CD4-positive, alpha-beta T cell treated with Interleukin-21 for 1 hour (primary cell): ENCODE measurements around the gene ATM.
"Not testable (repeated sequence)": the region's sequence is repeated elsewhere in the genome, so short reads cannot be mapped to it uniquely, and the experiment has no call there.

Experiments
- DNase-seq: peaks from one replicate; pipeline ENCODE4 v3.0.0-alpha.2; 2020

ATM gene

DNA sequence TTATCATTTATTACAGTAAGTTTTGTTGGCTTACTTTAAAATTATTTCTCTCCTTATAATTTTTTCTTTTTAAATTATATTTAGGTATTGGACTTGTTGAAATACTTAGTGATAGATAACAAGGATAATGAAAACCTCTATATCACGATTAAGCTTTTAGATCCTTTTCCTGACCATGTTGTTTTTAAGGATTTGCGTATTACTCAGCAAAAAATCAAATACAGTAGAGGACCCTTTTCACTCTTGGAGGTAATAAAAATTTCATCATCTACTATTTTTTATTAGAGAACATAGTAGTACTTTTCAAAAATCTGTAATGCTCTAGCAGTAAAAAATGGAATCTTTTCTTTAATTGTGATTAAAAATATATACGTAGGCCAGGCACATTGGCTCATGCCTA lies 70.4 kb downstream of the ATM start:
- DNase-seq: no peak

DNA sequence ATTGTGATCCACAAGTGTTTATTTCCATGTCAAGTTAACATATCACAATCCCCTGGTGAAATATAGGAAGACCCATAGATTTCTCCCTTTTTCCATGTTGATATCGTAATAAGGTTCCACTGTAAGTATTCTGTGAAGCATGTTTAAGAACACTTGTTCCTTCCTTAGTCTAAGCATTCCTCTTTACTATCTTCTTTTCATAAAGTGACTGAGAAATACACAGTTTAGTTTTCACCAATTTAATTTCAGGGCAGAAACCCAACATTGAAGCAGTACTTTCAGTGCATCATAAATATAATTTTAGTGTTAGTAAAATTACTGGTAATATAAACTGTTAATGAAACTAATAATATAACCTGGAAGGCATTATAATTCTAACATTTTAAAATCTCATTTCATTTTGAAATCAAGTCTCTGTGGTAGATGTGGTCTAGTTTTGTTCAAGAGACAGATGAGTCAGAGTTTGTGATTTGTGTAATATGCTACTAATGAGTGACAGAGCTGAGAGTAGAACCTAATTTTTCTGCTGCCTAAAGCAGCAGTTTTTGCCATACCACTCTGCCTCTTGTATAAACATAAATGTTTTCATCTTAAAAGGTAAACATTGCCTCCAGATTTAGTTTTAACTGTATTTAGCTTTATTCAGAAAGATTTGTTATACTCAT lies 79.4 kb downstream of the ATM start:
- DNase-seq: no peak

DNA sequence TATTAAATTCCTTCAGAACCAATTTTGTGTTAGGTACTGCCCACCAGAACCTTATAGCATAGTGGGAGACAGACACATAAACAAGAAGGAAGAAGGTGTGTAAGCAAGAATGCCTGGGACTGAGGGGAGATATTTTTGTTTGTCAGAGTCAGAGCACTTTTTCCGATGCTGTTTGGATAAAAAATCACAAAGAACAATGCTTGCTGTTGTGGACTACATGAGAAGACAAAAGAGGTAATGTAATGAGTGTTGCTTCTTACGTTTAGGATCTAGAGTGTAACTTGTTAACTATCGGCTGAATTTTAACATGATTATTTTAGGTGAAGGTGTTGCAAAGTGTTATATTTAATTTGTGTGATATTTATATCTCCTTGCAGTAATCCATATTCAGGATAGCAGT lies 84.9 kb downstream of the ATM start:
- DNase-seq: no peak

DNA sequence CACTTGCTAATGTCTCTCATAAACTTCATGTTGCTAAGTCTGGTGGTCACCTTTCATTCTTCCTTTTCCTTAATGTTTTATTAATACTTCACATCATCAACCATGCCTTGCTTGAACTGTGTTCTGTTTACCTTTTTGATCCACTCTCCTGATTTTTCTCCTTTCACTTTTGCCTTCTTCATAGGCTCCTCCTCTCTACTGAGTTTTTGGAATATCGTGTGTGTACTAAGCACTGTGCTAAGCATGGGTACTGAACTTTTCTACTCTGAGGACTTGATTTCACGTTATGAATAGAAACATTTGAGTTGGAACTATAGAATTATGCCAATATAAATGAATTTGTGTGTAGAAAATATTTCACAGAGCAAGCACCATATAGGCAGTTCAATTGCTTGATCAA lies 90.6 kb downstream of the ATM start:
- DNase-seq: no peak

DNA sequence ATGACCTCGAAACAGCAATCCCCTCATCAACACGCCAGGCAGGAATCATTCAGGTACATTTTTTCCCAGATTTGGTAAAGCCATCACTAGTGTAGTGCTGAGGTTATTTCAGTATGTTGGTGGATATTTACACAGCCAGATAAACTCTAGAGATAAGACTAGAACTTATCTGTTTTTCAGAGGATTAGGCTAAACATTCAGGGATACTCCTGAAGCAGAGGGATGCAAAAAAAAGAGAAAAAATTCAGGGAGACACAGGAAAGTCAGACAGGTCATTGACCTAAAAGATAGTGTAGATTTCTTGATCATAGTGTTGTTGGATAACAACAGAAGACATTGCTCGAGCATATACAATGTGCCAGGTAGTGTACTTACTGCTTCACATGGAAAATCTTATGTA lies 93.2 kb downstream of the ATM start:
- DNase-seq: no peak

DNA sequence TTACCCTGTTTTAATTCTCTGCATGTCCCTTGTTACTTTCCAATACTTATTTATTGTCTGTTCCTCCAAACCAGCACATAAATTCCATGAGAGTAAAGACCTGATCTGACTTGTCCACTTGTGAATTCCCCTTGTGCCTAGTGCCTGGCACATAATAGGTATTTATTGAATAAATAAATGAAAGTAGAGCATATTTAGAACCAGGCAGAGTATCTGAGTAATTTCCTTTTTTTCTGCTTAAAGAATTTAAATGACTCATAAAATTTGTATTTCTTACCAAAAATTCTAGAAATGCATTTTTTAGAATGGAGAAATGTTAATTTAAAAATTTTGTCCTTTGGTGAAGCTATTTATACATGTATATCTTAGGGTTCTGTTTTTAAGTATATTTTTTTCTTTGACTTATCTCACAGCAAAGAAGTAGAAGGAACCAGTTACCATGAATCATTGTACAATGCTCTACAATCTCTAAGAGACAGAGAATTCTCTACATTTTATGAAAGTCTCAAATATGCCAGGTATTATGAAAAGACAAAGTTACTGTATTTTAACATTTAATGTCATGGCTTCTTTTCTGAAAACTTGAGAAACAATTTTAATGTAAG lies 96.8 kb downstream of the ATM start:
- DNase-seq: no peak

DNA sequence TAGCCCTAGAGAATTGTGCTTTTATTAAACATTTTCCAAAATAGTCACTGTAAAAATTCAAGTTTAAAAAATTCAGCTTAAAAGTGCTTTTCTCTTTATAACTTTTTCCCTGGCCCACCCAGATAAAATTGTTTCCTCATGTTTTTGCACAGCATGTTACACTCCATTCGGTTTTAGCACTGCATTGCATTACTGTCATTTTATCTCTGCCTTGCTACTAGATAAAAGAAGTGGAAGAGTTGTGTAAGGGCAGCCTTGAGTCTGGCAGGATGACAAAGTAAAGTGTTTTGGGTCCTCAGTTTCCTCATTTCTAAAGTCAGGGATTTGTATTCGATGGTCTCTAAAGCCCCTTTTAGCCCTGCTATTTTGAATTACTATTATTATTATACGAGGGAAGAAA lies 99.8 kb downstream of the ATM start:
- DNase-seq: no peak

DNA sequence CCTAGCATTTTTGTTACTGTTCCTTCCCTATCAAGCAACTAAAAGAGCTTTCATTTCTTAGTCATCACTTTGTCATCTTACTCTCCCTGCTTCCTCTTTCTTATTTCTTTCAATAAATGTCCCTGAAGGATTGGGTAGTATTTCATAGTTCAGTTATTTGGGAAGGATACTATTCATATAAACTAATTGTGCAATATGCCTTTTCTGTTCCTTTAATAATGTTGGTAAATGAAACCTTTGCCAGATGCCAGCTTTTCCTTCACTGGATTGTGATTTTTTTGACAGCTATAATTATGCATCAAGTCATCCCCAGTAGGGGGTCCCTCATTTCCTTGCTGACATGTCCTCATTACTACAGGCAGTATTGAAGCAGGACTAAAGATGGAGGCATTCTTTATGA lies 101.7 kb downstream of the ATM start:
- DNase-seq: no peak

DNA sequence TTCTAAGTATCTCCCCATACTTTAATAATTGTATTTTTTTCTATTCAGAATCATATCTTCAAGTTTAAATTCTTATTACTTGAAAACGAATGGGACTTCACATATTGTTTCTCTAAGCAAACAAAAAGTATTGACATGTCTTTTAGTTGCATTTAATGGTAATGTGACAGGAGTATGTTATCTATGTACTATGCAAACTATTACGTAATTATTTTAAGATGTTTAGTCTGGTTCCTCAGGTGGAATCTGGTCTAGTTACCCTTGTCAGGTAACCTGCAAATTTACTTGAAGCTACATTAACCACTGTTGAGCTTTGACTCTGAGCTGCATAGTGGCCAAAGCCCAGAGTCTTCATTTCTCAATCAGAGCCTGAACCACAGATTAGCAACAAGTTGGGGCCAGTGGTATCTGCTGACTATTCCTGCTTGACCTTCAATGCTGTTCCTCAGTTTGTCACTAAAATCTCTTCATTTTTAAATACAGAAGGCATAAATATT lies 110.6 kb downstream of the ATM start:
- no peak for DNase-seq

DNA sequence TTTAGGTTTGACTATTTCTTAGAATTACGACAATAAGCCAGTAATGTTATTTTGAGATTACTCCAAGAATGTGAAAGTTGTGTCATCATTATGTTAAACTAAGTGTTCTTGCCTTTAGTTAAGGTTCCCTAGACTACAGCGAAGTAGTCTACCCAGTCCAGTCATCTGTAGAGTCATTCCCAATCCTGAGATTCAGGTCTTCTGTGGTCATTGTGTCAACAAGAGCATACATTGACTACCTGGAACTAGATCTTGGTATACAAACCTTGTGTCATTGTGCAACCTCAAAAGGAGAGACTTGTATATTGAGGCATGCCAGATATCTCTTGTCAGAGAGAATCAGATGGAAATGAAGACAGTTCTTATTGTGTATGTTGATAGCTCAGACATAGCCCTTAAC lies 115.9 kb downstream of the ATM start:
- no peak for DNase-seq

DNA sequence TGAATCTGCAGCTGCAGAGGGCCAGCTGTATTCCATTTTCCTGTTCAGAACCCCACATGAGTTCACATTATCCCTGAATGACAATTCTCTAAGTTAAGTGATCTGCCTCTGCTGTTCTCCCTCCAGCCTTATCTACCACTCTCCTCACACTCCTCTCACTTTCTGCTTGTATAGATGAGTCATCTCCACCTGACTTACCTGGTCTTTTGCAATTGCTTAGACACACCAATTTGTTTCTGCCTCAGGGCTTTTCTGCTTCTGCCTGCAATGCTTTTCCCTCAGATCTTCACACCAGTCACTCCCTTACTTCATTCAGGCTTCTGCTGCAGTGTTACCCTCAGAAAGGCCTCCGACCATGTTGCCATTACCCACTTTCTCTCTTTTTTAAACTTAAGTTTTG lies 118.1 kb downstream of the ATM start:
- DNase-seq: no peak

DNA sequence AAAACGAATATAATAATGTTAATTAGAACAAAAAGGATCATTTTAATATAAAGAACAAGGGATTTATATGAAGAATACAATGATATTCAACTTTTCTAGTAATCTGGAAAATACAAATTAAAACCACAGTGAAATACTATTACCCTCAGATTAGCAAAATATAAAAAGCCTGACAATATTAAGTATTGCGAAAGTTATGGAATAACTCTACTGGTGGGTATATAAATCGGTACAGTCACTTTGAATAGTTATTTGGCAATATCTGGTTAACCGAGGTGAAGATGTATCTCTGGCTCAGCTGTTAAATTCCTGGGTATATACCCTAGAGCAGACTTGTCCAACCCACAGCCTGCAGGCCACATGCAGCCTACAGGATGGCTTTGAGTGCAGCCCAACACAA lies 118.8 kb downstream of the ATM start:
- no peak for DNase-seq

DNA sequence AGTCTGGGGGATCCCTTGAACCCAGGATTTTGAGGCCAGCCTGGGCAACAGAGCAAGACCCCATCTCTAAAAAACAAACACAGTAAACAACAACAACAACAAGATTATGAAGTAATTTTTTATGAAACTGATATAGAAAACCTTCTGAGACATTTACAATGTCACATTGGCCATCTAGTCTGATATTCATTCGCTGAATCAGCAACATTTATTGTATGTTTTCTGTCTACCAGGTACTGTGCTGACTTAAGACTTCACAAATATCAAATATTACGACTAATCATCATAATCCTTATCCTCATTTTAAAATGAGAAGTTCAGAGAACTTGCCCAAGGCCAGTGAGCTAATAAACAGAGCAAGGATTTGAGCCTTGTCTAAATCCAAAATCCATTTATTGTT lies 120.8 kb downstream of the ATM start:
- no peak for DNase-seq

DNA sequence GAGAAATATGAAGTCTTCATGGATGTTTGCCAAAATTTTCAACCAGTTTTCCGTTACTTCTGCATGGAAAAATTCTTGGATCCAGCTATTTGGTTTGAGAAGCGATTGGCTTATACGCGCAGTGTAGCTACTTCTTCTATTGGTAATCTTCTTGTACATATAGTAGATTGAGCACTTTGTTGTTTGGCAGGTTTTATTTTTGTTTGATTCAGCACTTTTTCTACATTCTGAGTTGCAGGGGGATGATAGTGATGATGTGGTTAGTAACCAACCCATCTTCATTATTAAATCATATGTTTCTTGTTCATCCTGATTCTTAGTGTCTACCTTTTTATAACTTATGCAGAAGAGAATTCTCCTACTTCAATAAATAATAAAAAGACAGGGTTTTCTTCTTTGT lies 122.9 kb downstream of the ATM start:
- no peak for DNase-seq

DNA sequence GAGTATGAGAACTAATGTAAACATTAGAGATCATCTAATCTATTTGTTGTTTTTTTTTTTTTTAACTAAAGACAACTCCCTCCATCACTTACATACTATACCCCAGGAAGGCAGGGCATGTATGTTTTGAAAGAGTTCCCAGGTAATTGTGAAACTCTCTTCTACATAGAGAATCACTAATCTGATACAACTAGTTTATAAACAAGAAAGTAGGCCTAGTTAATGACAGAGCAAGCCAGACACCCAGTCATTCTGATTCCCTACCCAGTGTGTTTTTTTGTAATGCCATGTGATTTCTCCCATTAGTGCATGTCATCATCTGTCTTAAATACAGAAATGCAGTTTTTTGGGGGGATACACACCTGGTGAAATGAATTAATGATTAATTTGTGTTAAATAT lies 123.6 kb downstream of the ATM start:
- no peak for DNase-seq

DNA sequence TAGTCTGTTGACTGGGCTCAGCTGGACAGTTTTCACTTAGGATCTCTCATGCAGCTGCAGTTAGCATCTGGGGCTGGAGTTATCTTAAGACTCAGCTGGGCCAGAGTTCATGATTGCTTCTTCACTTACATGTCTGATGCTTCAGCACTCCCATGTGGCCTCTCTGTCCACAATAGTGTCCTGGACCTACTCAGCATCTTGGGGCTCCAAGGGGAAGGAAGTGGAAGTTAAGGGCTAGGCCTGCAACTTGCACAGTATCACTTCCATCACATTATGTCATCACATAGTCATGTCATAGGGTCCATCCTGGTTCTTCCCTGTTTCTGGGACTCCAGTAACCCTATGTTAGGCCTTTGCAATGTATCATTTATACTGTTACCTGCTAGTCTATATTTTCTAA lies 128.6 kb downstream of the ATM start:
- DNase-seq: no peak

DNA sequence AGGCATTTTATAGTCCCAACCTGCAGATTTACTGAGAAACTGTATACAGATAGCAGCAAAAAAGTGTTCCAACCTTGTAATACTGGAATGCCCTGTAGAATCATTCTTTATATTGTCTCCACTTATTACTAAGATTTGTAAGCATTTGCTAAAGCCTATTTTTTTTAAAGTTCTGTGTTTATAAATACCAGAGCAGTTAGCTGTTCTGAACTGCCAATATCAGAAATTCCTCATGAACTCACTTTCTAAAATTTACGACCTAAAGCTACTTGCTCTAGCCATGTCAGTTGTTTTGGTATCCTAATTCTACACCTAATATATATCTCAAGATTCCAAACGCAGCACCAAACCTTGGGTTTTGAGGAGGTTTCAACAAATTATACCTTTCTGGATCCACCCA lies 141.3 kb downstream of the ATM start:
- no peak for DNase-seq

DNA sequence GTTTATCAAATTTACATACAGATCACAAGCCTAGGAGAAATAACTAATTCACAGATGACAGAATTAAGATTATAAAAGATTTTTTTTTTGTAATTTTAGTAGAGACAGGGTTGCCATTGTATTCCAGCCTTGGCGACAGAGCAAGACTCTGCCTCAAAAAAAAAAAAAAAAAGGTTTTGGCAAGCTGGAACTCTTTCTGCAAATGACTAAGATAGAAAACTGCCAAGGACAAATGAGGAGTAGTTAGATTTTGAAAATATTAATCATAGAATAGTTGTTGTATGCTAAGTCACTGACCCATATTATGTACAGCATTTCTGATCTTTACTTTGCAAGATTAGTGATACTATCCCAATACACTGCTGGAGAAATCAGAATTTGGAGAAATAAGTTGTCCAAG lies 145.3 kb downstream of the ATM start:
- DNase-seq: no peak

DNA sequence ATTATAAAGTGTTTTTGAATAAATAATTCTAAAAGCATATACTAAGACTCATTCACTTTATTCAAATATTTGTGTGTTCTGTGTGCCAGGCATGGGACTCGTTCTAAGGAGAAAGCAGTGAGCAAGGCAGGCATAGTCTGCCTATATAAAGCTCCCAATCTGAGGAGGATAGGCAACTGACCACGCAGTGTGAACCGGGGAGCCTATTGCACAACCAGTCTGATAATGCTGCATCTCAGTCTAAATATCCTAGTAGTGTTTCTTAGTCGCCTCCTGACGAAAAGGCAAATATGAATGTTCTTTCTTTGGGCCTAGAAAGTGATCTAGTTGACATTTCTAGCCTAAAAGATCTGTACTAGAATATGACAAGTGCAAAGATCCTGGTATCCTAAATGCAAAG lies 146.2 kb downstream of the ATM start:
- DNase-seq: no peak

DNA sequence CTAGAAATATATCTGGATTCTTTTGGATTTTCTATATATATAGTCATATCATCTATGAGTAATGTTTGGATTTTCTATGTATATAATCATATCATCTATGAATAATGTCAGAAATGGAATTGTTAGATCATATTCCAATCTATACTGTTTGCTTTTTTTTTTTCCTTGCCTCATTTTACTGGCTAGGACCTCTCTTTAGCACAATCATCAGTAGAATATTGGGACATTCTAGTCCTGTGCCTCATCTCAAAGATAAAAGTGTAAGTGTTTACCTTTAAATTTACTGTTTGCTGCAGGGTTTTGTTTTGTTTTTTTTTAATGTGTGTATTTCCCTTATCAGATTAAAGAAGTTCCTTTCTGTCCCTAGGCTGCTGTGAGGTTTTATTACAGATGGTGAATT lies 147.4 kb downstream of the ATM start:
- no peak for DNase-seq

DNA sequence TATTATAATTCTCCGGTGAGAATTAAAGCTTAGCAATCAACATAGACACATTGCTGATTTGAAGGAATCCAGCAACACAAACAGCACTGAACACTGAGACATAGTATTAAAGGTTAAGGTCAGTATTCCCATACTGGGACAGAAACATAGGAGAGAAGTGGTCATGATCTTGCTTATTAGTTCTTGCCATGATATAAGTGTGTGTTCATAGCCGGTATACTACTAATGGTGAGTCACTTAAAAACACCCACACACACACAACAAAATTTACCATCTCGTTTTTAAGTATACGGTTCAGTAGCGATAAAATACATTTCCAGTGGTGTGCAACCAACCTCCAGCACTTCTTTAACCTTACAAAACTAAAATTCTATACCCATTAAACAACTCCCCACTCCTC lies 148.1 kb downstream of the ATM start:
- no peak for DNase-seq

DNA sequence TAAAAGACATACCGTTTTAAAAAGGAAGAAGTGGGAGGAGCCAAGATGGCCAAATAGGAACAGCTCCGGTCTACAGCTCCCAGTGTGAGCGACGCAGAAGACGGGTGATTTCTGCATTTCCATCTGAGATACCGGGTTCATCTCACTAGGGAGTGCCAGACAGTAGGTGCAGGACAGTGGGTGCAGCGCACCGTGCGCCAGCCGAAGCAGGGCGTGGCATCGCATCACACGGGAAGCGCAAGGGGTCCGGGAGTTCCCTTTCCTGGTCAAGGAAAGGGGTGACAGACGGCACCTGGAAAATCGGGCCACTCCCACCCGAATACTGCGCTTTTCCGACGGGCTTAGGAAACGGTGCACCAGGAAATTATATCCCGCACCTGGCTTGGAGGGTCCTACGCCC lies 150.6 kb downstream of the ATM start:
- DNase-seq: not testable (repeated sequence)

DNA sequence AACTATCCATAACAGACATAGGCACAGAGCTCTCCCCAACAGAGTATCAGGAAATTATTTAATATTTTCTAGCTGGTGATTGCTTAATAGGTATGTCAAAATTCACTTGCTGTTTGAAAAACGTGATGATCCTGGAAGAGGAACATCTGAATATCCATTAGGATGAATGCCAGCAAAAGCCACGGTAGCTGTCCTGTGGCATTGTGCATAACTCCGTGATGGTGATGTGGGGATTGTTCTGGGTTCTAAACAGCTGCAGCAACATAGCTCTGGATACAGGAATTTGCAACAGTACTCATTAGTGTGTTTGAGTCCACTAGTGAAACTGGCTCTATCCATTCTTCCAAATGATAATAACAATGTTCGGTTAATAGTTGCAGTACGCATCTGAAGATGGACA lies 165.7 kb downstream of the ATM start:
- DNase-seq: no peak

DNA sequence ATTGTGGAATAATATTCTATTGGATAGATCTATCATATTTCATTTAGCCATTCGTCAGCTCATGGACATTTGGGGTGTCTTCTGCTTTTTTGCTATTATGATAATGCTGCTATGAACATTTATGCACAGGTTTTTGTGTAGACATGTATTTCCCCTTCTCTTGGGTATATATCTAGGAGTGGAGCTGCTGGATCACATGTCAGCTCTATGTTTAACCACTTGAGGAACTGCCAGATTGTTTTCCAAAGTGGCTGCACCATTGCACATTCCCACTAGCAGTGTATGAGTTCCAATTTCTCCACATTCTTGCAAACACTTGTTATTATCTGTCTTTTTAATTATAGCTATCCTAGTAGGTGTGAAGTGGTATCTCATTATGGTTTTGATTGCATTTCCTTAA lies 169.5 kb downstream of the ATM start:
- no peak for DNase-seq

DNA sequence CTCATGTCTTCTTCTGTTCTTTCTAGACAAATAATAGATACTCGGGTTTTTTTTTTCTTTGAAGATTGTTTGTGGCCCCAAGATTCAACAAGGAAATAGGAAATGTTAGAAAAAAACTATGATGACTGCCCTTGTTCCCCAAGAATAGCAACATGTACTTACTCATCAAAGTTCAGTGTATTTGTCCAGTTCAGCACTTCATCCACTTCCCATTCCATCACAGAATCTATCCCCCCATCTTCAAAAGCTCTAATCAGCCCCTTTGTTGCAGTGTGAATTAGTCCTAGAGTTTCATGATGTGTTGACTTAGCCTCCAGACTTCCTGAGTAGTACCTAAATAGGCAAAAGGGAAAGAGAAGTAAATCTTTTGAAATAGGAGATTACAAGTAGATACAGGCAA lies 170.2 kb downstream of the ATM start:
- DNase-seq: no peak
